Keratinocyte (primary cell): ENCODE data around the gene LARP1B. TPM values are rescaled to one million over a fixed set of nuclear protein-coding genes. Genes with fewer than 3 reads are reported as not detected.

Source experiments
- DNase-seq: peaks from one replicate; pipeline ENCODE4 v3.0.0-alpha.2; 2011; ENCODE audit warnings: low read depth, missing footprints, low spot score
- FAIRE-seq: peaks from 2 replicates; lab custom pipeline; 2011; peaks lifted over from hg19 to GRCh38; lab: Jason Lieb, UNC
- H2AFZ ChIP-seq: 2 replicates; pipeline ENCODE4 v1.6.0; 2012; ENCODE audit warnings: low read length, control low read depth, inconsistent platforms; ENCODE audit not compliant: control insufficient read depth
- H3K27ac ChIP-seq: 2 replicates; pipeline ENCODE4 v1.5.1; 2011; ENCODE audit warnings: low read length; ENCODE audit not compliant: control insufficient read depth, insufficient read depth
- H3K27me3 ChIP-seq: 3 replicates; pipeline ENCODE4 v1.6.0; 2011; ENCODE audit warnings: low read length; ENCODE audit not compliant: control insufficient read depth, insufficient read depth; ENCODE audit errors: extremely low read depth
- H3K36me3 ChIP-seq, 2 experiments: 2 replicates in 1 of 2; 3 replicates in 1 of 2; pipeline ENCODE4 v1.5.1; 2011; ENCODE audit warnings: low read length in 2 of 2, mild to moderate bottlenecking in 1 of 2; ENCODE audit not compliant: control insufficient read depth in 2 of 2, insufficient read depth in 2 of 2; ENCODE audit errors: extremely low read depth in 1 of 2
- H3K4me1 ChIP-seq: 3 replicates; pipeline ENCODE4 v1.5.1; 2011; ENCODE audit warnings: low read length; ENCODE audit not compliant: control insufficient read depth, insufficient read depth; ENCODE audit errors: extremely low read depth
- H3K4me2 ChIP-seq: 3 replicates; pipeline ENCODE4 v1.6.0; 2011; ENCODE audit warnings: low read depth, low read length; ENCODE audit not compliant: control insufficient read depth, insufficient read depth; ENCODE audit errors: extremely low read depth
- H3K4me3 ChIP-seq, 3 experiments: fragments of 200-600 bp in 1 of 3; sonication (generic) in 1 of 3; 2 replicates in 2 of 3; 3 replicates in 1 of 3; pipeline ENCODE4 v1.5.1; 2011 to 2016; ENCODE audit warnings: low read length in 3 of 3, mild to moderate bottlenecking in 3 of 3, control low read depth in 2 of 3, inconsistent platforms in 1 of 3, low read depth in 1 of 3, mixed read lengths in 1 of 3, mixed run types in 1 of 3, moderate library complexity in 1 of 3; ENCODE audit not compliant: control insufficient read depth in 2 of 3, insufficient read depth in 2 of 3; ENCODE audit errors: extremely low read depth in 1 of 3
- H3K79me2 ChIP-seq: 2 replicates; pipeline ENCODE4 v1.6.0; 2012; ENCODE audit warnings: low read length; ENCODE audit not compliant: control insufficient read depth, insufficient read depth
- H3K9ac ChIP-seq: 3 replicates; pipeline ENCODE4 v1.6.0; 2011; ENCODE audit warnings: low read length; ENCODE audit not compliant: control insufficient read depth, insufficient read depth; ENCODE audit errors: extremely low read depth
- H3K9me1 ChIP-seq: 3 replicates; pipeline ENCODE4 v1.6.0; 2011; ENCODE audit warnings: low read length; ENCODE audit not compliant: control insufficient read depth, insufficient read depth; ENCODE audit errors: extremely low read depth
- H3K9me3 ChIP-seq: 2 replicates; pipeline ENCODE4 v1.5.1; 2012; ENCODE audit warnings: low read depth, low read length; ENCODE audit not compliant: control insufficient read depth
- H4K20me1 ChIP-seq: 3 replicates; pipeline ENCODE4 v1.6.0; 2011; ENCODE audit warnings: low read length; ENCODE audit not compliant: control insufficient read depth, insufficient read depth; ENCODE audit errors: extremely low read depth
- EZH2 ChIP-seq: IDR thresholded peaks from one replicate; pipeline ENCODE4 v1.6.1; 2012; ENCODE audit warnings: inconsistent platforms, mild to moderate bottlenecking, low read length, moderate library complexity
- dilution Hi-C: fragments of 300-500 bp; cut with MboI; formaldehyde crosslinking; loops from one replicate; pipeline ENCODE4 v1.7.0; 2020; ENCODE audit warnings: low sequenced_read_pairs; ENCODE audit not compliant: extremely low pct_ligation_motif_present
- polyA plus RNA-seq, 5 experiments: library from polyadenylated mRNA; depleted of rRNA in 3 of 5; stranded (reverse) in 3 of 5; stranded (forward) in 1 of 5; unstranded in 1 of 5; fragments of >200 nt; gene quantifications; 1 replicate in 1 of 5; 2 replicates in 3 of 5; 3 replicates in 1 of 5; pipeline versions ENCODE4 v1.2.1 to v1.2.3, GENCODE V29; 2011 to 2012; ENCODE audit warnings: missing spikeins in 2 of 5, low read depth in 1 of 5, low replicate concordance in 1 of 5
- TF ChIP-seq, protein P1 (sequence below), 3 experiments: IDR thresholded peaks in 1 of 3; conservative IDR thresholded peaks in 1 of 3; optimal IDR thresholded peaks in 1 of 3; 2 replicates in 2 of 3; 3 replicates in 1 of 3; pipeline versions ENCODE3 to v1.5.1; 2011; ENCODE audit warnings: low read length in 3 of 3, mild to moderate bottlenecking in 3 of 3, moderate library complexity in 2 of 3, control low read depth in 1 of 3, inconsistent platforms in 1 of 3; ENCODE audit not compliant: insufficient read depth in 2 of 3; ENCODE audit errors: extremely low read depth in 1 of 3

LARP1B gene
- polyA plus RNA-seq, 1 donor (not counting 4 experiments of a cell fraction or from before 2014, with no cell fraction given): 18.3 TPM

- Histone ChIP-seq H3K27me3 (no peaks in the 10 kb centered on the region), H3K9me1 (no peaks in the 10 kb centered on the region), H3K4me2 (no peak overlapping the region), H2AFZ (no peak overlapping the region), H4K20me1 (no peaks in the 10 kb centered on the region), H3K36me3 (no peaks in the 10 kb centered on the region), H3K4me3 (no peak overlapping the region), H3K4me1 (no peaks in the 10 kb centered on the region), H3K9ac (no peak overlapping the region), H3K79me2 (no peaks in the 10 kb centered on the region), H3K27ac (no peak overlapping the region), H3K9me3 (no peaks in the 10 kb centered on the region)
- dilution Hi-C loops: no loop called here
- FAIRE-seq (no peak), DNase-seq (no peak)
- no peak for TF ChIP-seq EZH2
Measured at GRCh38 chr4:128232719-128233118, 171.6 kb downstream of the LARP1B start.

DNA sequence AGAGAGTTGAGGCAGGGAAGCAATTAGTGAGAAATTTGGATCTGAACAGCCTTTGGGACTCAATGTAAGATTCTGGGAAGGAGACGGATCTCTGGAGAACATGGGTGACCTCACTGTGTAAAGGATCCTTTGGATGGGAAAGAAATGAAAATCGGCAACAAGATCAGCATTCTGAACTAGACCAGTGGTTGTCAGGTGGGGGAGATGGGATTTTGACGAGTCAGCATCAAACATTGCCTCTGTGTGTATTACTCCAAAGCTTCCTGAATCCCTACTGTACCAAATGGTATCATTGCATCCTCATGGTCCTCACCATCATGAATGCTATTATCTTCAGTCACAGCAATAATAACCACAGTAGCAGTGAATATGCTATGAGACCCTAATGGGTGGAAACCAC, 173.7 kb downstream of the LARP1B start:
- H4K20me1 ChIP-seq: no peaks in the 10 kb centered on the region
- no peaks in the 10 kb centered on the region for H3K9me1 ChIP-seq
- H3K27ac ChIP-seq: no peak overlapping the region
- H3K9ac ChIP-seq: no peak overlapping the region
- no peaks in the 10 kb centered on the region for H3K79me2 ChIP-seq
- TF ChIP-seq, protein P1, sequence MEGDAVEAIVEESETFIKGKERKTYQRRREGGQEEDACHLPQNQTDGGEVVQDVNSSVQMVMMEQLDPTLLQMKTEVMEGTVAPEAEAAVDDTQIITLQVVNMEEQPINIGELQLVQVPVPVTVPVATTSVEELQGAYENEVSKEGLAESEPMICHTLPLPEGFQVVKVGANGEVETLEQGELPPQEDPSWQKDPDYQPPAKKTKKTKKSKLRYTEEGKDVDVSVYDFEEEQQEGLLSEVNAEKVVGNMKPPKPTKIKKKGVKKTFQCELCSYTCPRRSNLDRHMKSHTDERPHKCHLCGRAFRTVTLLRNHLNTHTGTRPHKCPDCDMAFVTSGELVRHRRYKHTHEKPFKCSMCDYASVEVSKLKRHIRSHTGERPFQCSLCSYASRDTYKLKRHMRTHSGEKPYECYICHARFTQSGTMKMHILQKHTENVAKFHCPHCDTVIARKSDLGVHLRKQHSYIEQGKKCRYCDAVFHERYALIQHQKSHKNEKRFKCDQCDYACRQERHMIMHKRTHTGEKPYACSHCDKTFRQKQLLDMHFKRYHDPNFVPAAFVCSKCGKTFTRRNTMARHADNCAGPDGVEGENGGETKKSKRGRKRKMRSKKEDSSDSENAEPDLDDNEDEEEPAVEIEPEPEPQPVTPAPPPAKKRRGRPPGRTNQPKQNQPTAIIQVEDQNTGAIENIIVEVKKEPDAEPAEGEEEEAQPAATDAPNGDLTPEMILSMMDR (optimal IDR thresholded peaks at IDR 0.05 in 1 of 3, IDR thresholded peaks at IDR 0.05 in 1 of 3, conservative IDR thresholded peaks at IDR 0.05 in 1 of 3; ENCODE audit: extremely low read depth in 1 of 3, insufficient read depth in 2 of 3, low read length in 3 of 3): no peak
- no peak for TF ChIP-seq EZH2
- H3K4me3 ChIP-seq: no peak overlapping the region
- DNase-seq (no peak), FAIRE-seq (no peak)
- no peaks in the 10 kb centered on the region for H3K4me1 ChIP-seq
- H3K36me3 ChIP-seq: no peaks in the 10 kb centered on the region
- no peaks in the 10 kb centered on the region for H3K9me3 ChIP-seq
- dilution Hi-C loops: no loop called here
- no peaks in the 10 kb centered on the region for H3K27me3 ChIP-seq
- H3K4me2 ChIP-seq: no peak overlapping the region
- H2AFZ ChIP-seq: no peak overlapping the region

GRCh38 chr4:128241019-128241418, 179.9 kb downstream of the LARP1B start:
- Histone ChIP-seq H3K27ac (peak overlapping the region; percentile 99), H3K4me2 (peak overlapping the region; percentile 92), H3K4me3 (peak overlapping the region in 2 of 3 experiments; percentile 41 to 44), H2AFZ (peak overlapping the region; percentile 95), H3K4me1 (peaks cover 24% of the 10 kb centered on the region), H3K27me3 (no peaks in the 10 kb centered on the region), H3K9ac (peak overlapping the region; percentile 74), H4K20me1 (no peaks in the 10 kb centered on the region), H3K9me3 (no peaks in the 10 kb centered on the region), H3K36me3 (no peaks in the 10 kb centered on the region), H3K9me1 (no peaks in the 10 kb centered on the region), H3K79me2 (no peaks in the 10 kb centered on the region)
- DNase-seq (no peak), FAIRE-seq (no peak)
- TF ChIP-seq, protein P1 (optimal IDR thresholded peaks at IDR 0.05 in 1 of 3, IDR thresholded peaks at IDR 0.05 in 1 of 3, conservative IDR thresholded peaks at IDR 0.05 in 1 of 3; ENCODE audit: extremely low read depth in 1 of 3, insufficient read depth in 2 of 3, low read length in 3 of 3): no peak
- no peak for TF ChIP-seq EZH2
- dilution Hi-C loops: no loop called here
